HG03575 (cell line): Measurements from ENCODE around the gene CDRT4.

Experiments
- ATAC-seq: cut with Tn5 transposase; IDR thresholded peaks from one replicate; pipeline ENCODE4 v1.9.1; 2021; ENCODE audit not compliant: unreplicated experiment, insufficient number of reproducible peaks, low FRiP score; ENCODE audit errors: extremely low read depth

The CDRT4 gene

DNA sequence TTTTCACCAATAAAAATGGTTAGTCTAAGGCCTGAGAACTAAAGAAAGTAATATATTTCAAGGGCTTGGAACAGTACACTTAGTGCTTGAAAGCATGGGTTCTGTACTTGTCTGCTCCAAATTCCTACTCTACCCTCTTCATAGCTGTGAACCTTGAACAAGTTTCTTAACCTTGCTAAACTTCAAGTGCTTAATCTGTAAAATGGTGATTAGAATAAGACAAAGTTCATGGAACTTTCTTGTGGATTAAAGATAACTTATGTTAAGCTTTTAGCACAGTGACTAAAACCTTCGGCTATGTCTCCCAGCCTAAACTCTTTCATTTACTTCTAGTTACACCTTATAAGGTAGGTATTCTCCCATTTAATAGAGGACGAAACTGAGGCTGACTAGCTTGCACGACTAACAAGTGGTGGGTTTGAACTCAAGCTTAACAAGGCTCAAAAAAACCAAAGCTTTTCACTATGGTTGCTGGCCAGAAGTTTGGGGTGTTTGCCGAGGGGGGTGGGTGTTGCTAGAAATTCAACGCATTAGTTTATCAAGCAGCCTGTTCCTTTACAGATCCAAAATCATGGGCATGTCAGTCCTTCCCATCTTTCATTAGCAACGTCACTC is 28.8 kb downstream of the CDRT4 start:
- ATAC-seq, result no peak

DNA sequence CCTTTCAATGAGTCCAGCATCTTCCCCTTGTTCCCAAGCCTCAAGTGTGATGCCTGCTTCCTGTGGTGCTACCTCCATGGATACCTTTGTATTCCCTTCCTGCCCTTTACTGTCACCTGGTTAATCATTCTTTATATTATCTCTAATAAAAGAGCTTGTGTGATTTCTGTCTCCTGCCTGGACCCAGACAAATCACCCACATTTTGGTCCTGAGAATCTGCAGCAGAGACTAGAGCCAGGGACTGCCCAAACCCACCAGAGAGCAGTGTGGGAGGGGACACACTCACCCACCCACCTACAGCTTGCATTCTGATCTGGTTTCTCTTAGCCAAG is 30.2 kb downstream of the CDRT4 start:
- no peak for ATAC-seq

DNA sequence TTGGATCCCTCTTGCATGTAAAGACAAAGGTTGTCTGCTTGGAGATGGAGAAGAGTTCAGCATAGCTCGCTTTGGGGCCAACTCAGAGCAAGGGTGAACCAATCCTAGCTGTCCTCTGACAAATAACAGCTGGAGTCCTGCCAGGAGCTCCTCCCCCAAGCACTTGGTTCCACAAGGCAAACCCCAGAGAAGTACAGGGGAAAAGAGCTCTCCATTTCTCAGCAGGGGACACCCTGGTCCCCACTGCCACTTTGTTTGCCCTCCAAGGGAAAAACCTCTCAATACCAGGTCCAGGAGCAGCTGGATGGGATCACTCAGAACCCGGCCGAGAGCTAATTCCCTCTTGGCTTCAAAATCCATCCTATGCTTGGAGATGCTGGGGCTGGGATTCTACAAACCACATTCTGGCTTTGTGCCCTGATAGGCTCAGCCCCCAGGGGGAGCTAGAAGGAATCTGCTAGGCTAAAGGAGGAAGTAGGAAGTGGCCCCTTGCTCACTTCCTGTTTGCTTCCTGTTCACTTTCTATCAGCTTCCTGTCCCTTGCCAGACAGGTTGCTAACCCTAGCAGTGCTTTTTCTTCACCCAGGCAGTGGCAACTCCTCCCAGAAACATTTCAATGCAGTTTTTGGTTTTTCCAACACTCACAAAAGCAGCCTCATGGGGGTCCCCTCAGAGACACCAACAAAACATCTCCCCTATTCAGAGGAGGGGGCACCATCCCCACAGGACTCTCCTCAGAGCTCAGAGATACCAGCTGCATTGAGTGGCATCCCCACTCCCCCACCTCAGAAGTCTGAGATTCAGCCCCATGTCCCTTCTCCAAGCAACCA is 30.7 kb downstream of the CDRT4 start:
- no peak for ATAC-seq

DNA sequence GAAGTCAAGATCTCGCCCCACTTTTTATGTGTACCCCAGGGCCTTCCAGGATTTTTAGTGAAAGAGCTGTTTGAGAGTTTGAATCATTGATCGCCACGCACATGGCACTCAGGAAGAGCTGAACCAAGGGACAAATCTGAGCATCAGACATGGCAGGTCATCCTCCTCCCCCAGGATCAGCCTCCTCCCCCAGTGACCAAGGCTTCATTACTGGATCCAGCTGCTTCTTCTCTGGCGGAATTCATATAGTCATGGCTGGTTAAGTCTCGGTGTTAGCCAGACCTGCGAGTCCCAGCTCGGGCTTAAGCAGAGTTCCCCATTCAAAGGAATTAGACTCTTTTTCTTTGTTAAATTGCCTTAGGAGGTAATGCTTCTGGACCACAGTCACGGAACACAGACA is 32.5 kb downstream of the CDRT4 start:
- no peak for ATAC-seq

DNA sequence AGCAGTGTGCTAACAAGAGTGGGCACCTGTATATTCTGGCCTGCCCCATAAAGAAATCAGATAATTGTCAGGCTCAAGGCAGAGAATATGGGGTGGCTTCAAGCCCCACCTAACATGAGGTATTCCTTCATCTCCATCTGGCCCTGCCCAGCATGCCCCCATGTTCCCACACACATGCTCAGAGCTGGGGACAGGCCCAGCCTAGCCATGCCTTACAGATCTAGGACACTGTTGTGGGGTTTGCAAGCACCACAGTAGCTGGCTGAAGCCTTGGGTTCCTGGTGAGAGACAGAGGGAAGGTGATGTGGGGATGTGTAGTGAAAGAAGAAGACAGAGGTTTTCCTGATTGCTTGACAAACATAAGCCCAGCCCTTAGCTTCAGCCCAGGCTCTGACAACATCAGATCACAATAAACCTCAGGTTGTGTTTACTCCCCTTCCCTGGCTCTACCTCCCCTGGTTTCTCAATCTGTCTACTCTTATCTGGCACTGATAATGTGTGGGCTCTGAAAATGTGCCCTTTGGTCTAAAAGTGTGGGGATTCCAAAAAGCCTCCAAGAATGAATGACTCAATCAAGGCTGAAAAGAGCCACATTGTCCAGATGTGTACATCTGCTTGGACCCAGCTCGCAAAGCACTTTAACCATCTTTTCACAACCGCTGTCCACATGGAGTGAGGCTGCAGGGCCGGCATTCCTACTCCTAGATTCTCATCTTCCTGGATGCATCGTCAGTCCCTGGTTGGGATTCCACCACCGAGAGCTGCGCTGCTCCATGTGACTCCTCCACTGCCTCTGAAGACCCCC is 34.4 kb downstream of the CDRT4 start:
- no peak for ATAC-seq

DNA sequence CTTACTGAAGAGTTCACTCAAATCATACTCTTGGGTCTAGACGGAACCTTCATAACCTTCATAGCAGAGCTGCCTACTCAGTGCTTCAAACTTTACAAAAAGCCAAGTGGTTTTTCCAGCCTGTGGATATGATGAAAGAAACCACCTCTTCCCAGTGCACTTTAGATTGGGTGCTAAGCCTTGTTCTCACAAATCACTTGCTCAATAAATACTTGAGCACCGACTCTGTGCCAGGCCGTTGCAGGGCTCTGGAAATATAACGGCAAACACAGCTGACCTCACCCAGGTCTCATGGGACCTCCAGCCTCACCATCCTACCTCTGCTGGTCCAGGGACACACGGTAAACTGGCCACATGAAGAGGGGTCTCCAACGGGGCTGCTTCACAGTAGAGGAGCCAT is 35.7 kb downstream of the CDRT4 start:
- ATAC-seq, result no peak

DNA sequence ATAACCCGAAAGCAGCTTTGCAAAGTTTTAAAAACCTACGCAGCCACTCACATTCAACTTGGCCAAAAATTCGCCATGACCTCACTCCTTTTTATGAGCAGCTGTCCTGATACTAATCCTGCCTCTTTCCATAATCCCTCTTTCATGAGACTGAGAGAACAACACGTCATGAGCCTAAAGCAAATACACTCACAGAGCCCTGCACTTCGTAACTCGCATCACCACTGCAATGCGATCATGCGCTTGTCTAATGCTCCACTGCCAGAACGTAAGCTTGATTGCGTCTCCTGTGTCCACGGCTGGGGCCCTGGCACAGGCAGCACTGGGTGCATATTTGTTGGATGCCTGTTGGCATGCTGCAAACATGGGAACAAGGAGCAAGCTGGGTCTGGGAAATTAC is 36.2 kb downstream of the CDRT4 start:
- no peak for ATAC-seq

DNA sequence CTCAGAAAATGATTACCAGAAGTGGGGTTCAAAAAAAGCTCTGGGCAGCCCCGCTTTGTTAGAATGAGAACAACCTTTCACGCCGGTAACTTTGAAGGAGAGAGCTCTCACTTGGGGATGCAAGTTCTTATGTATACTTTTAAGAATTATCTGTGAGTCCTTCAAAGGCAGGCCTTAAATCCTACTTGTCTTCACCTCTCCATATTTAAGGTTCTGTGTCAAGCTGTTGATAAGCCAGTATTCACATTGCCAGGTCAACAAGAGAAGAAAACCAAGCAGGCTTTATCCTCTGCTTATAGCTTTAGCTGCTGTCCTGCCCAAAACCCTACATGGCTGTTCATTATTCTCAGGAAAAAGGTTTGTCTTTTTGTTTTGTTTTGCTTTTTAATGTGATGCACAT is 42.9 kb downstream of the CDRT4 start:
- ATAC-seq, result no peak

DNA sequence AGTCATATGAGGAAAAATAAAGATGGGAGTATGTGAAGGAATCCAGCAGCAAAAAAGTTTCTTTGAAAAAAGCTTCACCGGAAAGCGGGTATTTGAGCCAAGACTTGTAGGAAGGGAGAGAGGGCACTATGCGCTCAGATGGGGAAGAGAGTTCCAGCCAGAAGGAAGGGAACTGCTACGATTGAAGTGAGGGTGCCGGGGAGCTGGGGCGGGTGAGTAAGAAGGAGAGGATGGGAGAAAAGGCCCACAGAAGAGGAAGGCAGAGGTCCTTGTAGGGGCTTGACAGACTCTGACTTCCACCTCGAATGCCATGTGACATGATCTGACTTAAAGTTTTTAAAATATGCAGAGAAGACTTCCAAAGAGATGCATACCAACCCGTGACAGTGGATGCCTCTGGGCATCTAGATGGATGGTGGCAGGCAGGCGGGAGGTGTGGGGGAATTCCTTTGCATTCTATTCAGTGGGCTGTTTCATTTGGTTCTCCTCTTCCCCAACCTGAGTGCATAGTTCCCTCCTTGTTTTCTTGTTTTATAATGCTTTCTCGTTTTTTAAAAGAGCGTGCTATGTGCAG is 44.9 kb downstream of the CDRT4 start:
- ATAC-seq, result no peak

DNA sequence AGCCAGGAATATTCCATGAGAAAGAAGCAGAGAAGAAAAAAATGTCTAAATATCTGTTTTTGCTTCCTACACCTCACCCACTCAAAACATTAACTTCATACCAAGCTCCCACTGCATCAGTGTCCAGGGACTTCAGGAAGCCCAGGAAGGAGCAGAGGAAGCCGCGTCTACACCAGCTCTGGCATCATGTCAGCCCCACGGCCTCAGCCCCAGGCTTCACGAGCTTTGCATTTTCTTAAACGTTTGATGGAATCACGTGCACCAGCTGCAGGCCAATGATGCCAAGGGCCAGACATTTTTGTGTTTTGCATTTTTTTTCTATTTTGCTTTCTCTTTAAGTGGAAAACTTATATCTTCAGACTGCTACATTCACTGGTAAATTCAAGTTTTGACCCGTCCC is 48.6 kb downstream of the CDRT4 start:
- no peak for ATAC-seq

DNA sequence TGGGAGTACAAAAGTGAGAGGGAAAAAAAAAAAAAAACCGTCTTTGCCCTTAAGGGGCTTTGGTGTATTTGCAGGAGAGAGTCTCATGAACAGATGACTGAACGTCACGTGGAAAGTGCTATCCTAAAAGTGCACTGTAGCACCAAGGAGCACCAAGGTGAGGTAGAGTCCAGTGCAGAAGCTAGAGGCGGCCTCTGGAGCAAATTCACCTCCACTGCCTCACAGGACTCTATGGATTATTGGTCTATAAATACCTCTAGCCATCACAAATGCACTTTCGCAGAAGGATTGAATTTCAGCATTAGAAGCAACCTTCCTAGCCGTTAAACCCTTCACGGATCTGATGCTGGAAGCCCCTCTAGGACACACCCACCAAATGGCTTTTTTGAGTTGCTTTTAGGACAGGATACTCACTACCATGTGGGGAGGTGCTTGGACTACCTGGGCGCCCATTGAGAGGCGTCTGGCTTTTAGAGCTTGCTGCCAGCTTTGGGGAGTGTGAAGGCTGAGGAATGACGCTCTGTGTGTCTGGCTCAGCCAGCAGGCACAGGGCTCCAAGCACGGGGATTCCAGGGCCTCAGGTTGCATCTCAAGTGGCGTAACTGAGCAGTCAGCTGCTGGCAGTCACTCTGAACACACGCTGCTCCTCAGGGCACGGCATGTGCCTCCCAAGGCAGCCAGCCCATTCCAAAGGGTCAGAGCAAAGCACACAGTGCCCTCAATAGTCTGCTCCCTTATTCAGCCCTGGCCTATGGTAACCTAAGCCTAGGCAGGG is 52.7 kb downstream of the CDRT4 start:
- no peak for ATAC-seq

DNA sequence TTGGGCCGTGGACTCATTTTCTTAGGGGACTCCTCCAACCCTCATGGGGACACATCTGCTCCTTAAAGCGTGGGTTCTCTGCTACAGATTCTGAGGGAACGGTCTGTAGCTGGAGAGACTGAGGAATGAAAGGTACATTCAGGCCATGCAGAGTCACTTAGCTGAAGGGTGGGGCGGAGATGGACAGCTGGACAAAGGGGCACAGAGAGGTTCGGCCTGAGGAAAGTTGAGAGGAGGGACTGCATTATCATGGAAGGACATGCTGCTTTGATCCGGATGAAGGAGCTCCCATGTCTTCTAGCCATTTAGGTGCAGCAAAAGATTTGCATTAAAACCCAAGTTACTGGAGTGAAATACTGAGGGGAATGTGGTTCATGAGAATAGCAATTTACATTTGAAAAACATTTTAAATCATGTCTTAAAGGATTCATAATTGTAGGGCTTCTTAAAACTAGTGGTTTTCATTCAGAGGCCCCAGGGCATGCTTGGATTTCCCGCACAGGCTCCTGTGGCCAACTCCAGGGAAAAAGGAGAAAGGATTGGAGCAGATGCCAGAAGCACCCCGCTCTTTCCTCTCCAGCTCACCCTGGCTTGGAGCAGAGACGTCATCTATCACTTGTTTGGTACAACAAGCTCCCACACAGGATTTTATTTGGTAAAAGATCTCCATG is 54.2 kb downstream of the CDRT4 start:
- ATAC-seq, result no peak

DNA sequence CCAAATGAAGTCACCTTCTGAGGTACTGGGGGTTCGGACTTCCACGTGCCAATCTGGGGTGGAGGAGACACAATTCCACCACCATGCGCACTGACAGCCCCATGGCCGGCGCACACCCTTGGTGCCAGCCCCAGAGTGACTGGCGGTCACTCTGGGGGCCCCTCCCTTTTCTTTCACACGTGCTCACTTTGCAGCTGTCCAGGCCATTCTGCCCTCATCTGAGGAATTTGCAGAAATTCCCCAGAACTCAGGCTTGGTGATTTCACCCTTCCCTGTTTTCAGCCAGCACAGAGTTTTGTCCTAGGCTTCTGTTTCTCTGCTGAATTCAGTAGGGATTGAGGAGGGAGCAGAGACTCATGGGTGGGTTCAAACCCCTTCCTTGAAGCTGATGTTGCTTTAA is 54.8 kb downstream of the CDRT4 start:
- ATAC-seq, result no peak

DNA sequence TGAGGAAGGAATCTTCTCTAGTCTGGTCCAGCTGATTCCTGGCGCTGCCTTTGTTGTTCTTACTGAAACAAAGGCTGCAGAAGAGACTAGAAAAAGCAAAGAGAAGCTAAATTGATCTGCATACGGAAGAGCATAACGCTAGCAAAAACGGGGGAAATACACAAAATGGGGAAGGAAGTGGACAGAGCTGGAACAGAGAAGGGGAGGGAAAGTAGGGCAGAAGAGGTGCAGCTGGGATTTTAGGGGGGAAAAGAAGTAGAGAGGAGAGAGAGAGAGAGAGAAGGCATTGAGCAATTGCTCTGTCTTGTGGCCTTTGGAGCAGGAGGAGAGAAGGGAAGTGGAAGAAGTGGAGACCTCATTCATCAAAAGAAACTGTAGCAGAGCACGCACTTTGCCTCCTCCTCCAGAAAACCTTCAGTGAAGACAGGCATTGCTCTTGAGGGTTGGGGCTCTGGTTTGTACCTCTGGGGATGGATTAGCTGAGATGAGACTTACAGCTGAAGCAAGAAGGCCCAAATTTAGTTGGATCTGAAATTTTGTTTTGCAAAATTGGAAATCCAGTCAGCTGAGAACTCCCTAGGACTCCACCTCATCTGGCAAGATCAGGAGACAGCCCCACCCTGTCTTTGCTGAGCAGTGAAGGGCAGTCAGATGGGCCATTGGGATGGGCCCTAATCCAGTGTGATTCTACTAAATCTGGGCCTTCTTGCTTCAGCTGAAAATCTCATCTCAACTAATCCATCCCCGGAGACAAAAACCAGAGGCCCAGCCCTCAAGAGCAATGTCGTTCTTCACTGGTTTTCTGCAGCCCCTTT is 55.8 kb downstream of the CDRT4 start:
- ATAC-seq, result no peak

DNA sequence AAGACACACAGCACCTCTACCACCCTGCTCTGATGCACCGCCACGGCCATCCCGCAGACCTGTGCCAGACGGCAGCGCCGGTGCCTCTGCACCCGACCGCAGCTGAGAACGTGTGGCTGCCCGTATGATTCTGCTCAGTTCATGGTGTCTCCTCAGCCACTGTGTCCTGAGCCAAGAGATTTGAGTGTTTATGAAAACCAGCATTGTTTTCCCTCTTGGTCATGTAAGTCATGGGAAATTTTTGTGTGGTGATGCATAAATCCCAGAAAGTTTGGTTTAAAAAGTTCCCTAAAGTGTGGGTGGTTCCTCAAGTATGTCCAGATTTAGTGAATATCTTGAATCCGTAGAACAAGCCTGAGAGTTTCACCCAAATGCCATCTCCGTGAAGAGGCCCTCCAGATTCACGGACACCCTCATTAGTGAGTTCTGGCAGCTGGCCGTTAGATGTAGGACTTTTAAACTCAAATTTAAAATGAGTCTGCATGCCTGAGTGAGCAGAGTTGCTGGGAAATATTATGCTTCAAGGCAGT is 57.6 kb downstream of the CDRT4 start:
- no peak for ATAC-seq

DNA sequence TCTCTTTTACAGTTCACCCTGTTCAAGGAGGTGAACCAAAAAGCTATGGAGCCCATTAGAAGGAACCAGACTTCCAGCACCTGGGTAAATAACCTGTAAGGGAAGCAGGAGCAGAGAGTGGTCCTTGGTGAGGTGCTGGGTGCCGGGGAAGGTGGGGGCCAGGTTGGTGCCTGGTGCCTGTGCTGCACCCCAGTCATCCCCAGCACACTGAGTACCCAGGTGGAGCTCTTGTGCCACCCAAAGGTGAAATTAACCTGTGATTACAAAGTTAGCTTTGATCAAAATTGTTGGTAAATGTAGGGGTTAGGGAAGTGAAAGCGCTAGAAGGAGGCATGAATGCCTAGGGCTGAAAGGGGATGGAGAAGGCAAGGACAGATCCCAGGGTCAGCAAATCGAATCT is 58.6 kb downstream of the CDRT4 start:
- ATAC-seq, result no peak

DNA sequence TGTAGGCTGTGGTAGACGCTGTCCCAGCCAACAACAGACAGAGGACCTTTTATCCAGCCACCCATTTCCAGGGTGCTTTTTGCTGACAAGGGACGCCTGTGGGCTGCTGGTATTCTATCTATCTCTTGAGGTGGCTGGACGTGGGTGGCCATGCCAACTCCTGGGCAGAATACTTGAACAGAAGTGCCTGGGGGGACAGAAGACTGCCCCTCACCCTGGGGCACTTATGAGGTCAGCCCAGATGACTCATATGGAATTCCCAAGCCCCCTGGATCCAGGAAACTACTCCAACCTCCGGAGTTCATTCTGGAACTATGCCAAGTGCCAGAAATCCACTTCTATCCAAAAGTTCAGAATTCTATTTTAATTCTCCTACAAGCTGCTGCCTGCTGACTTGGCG is 61.3 kb downstream of the CDRT4 start:
- ATAC-seq, result no peak

DNA sequence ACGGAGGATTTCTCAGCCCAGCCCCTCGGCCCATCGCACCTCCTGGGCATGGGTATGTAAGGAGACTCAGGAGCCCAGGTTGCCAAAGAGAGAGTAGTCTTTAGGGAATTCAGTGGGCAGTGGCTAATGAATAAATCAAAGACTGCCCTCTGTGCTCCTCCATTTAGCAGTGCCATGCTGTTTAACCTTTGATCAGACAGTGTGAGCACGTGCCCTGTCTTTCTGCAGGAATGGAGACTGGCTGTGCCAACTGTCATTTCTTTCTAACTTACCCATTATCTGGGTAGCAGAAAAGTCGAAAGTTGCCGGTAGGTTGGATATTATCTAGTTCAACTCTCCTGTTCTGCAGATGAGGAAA is 62.4 kb downstream of the CDRT4 start:
- no peak for ATAC-seq
